Astrocyte (in vitro differentiated cells and primary cell): ENCODE measurements around the gene FAM83F. TPM values are rescaled to one million over a fixed set of nuclear protein-coding genes. Genes with fewer than 3 reads are reported as not detected.

Experiments
- DNase-seq: peaks from one replicate; pipeline ENCODE4 v3.0.0-alpha.2; 2010; ENCODE audit warnings: low read depth
- FAIRE-seq: peaks from 2 replicates; lab custom pipeline; 2011; peaks lifted over from hg19 to GRCh38; lab: Jason Lieb, UNC
- H2AFZ ChIP-seq: 2 replicates; pipeline ENCODE4 v1.6.0; 2012; ENCODE audit warnings: low read depth, low read length, inconsistent platforms
- H3K27ac ChIP-seq: 2 replicates; pipeline ENCODE4 v1.5.1; 2011; ENCODE audit warnings: low read depth, low read length, inconsistent platforms
- H3K27me3 ChIP-seq: 2 replicates; pipeline ENCODE4 v1.6.0; 2011; ENCODE audit warnings: low read length, inconsistent platforms; ENCODE audit not compliant: insufficient read depth
- H3K36me3 ChIP-seq: 2 replicates; pipeline ENCODE4 v1.5.1; 2011; ENCODE audit warnings: low read length, inconsistent platforms; ENCODE audit not compliant: insufficient read depth
- H3K4me1 ChIP-seq: 2 replicates; pipeline ENCODE4 v1.5.1; 2011; ENCODE audit warnings: low read length, inconsistent platforms; ENCODE audit not compliant: insufficient read depth
- H3K4me2 ChIP-seq: 2 replicates; pipeline ENCODE4 v1.6.0; 2012; ENCODE audit warnings: low read length, inconsistent platforms
- H3K4me3 ChIP-seq: 2 replicates; pipeline ENCODE4 v1.5.1; 2011; ENCODE audit warnings: low read depth, mild to moderate bottlenecking, low read length, inconsistent platforms; ENCODE audit not compliant: insufficient read depth
- H3K79me2 ChIP-seq: 2 replicates; pipeline ENCODE4 v1.6.0; 2012; ENCODE audit warnings: mild to moderate bottlenecking, low read length, inconsistent platforms; ENCODE audit not compliant: insufficient read depth
- H3K9ac ChIP-seq: 2 replicates; pipeline ENCODE4 v1.6.0; 2012; ENCODE audit warnings: mild to moderate bottlenecking, low read length, inconsistent platforms
- H3K9me3 ChIP-seq: 2 replicates; pipeline ENCODE4 v1.5.1; 2012; ENCODE audit warnings: low read depth, mild to moderate bottlenecking, low read length, inconsistent platforms; ENCODE audit not compliant: insufficient read depth
- H4K20me1 ChIP-seq: 2 replicates; pipeline ENCODE4 v1.6.0; 2012; ENCODE audit warnings: low read length, inconsistent platforms; ENCODE audit not compliant: insufficient read depth
- H3K27ac Mint-ChIP-seq: one replicate; pipeline ENCODE4 v1.8.0; 2021; ENCODE audit warnings: mild to moderate bottlenecking, mixed read lengths; ENCODE audit not compliant: unreplicated experiment
- H3K27me3 Mint-ChIP-seq: one replicate; pipeline ENCODE4 v1.8.0; 2021; ENCODE audit warnings: low read depth, mixed read lengths; ENCODE audit not compliant: unreplicated experiment
- H3K36me3 Mint-ChIP-seq: one replicate; pipeline ENCODE4 v1.8.0; 2021; ENCODE audit warnings: low read depth, mixed read lengths; ENCODE audit not compliant: unreplicated experiment
- H3K4me1 Mint-ChIP-seq: one replicate; pipeline ENCODE4 v1.8.0; 2021; ENCODE audit warnings: low read depth, mixed read lengths; ENCODE audit not compliant: unreplicated experiment
- H3K4me3 Mint-ChIP-seq: one replicate; pipeline ENCODE4 v1.8.0; 2021; ENCODE audit warnings: mild to moderate bottlenecking, moderate library complexity, mixed read lengths; ENCODE audit not compliant: unreplicated experiment
- H3K9me3 Mint-ChIP-seq: one replicate; pipeline ENCODE4 v1.8.0; 2021; ENCODE audit warnings: mild to moderate bottlenecking, mixed read lengths; ENCODE audit not compliant: unreplicated experiment
- EZH2 ChIP-seq: IDR thresholded peaks from 2 replicates; pipeline ENCODE4 v1.6.1; 2012; ENCODE audit warnings: mild to moderate bottlenecking, low read length, inconsistent platforms; ENCODE audit not compliant: insufficient read depth
- total RNA-seq: library from RNA; stranded (reverse); gene quantifications from 2 replicates; pipeline ENCODE4 v1.2.1, GENCODE V29; 2021
- TF ChIP-seq, protein P1 (sequence below): IDR thresholded peaks from 2 replicates; pipeline ENCODE4 v1.5.1; 2011; ENCODE audit warnings: low read depth, mild to moderate bottlenecking, inconsistent platforms, low read length, moderate library complexity; ENCODE audit not compliant: insufficient read depth

Gene FAM83F
- total RNA-seq, 1 donor from 2014 or later = 0.79 TPM

DNA sequence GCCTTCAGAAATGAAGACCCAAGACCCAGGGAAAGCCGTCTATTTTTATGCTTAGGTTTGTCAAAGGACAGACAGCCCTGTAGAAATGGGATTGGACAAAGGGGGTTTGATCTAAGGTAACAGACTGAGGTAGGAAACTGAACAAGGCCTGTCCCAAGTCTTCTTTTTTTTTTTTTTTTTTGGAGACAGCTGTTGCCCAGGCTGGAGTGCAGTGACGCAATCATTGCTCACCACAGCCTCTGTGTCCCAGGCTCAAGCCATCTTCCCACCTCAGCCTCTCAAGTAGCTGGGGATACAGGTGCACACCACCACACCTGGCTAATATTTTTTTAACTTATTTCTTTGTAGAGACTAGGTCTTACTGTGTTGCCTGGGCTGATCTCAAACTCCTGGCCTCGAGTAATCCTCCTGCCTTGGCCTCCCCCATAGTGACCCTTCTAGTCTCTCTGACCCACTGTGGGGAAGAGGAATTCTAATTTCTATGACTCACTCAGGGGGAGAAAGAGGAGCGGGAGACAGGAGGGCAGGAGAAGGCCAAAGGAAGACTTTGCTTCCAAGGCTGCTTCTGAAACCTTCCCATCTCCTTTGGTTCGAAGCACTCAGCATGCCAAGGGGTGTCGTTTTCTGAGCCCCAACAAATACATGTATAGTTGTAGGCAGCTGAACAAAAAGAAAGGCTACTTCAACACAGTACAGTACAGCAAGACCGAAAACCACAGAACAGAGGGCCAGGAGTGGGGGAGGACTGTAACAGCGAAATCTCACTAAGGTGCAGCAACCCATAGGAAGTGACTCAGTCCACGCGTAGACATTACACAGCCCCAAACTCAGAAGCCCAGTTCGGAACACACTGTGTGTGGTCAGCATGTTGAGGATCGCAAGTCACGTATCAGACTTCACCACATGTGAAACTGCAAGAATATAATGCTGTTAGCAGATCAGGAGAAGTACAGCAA is 33.7 kb upstream of the FAM83F start:
- Histone ChIP-seq H3K27ac (peak overlapping the region; percentile 89), H3K9ac (peak overlapping the region; percentile 57), H3K4me1 (peaks cover 36% of the 10 kb centered on the region), H3K36me3 (no peaks in the 10 kb centered on the region), H3K79me2 (no peaks in the 10 kb centered on the region), H3K27me3 (no peaks in the 10 kb centered on the region), H2AFZ (peak overlapping the region; percentile 51), H3K9me3 (no peaks in the 10 kb centered on the region), H3K4me3 (peak overlapping the region; percentile 17), H4K20me1 (no peaks in the 10 kb centered on the region), H3K4me2 (peak overlapping the region; percentile 77)
- peaks cover 46% of the 10 kb centered on the region for H3K4me1 Mint-ChIP-seq
- H3K27me3 Mint-ChIP-seq = peaks cover 7% of the 10 kb centered on the region
- peaks cover 4% of the 10 kb centered on the region for H3K9me3 Mint-ChIP-seq
- peak; percentile 99 for DNase-seq
- H3K27ac Mint-ChIP-seq = peak overlapping the region; percentile 99
- peaks cover 3% of the 10 kb centered on the region for H3K36me3 Mint-ChIP-seq
- TF ChIP-seq, protein P1, sequence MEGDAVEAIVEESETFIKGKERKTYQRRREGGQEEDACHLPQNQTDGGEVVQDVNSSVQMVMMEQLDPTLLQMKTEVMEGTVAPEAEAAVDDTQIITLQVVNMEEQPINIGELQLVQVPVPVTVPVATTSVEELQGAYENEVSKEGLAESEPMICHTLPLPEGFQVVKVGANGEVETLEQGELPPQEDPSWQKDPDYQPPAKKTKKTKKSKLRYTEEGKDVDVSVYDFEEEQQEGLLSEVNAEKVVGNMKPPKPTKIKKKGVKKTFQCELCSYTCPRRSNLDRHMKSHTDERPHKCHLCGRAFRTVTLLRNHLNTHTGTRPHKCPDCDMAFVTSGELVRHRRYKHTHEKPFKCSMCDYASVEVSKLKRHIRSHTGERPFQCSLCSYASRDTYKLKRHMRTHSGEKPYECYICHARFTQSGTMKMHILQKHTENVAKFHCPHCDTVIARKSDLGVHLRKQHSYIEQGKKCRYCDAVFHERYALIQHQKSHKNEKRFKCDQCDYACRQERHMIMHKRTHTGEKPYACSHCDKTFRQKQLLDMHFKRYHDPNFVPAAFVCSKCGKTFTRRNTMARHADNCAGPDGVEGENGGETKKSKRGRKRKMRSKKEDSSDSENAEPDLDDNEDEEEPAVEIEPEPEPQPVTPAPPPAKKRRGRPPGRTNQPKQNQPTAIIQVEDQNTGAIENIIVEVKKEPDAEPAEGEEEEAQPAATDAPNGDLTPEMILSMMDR = no peak
- no peak for TF ChIP-seq EZH2
- peak overlapping the region; percentile 13 for H3K4me3 Mint-ChIP-seq
- FAIRE-seq = peak; percentile 92

DNA sequence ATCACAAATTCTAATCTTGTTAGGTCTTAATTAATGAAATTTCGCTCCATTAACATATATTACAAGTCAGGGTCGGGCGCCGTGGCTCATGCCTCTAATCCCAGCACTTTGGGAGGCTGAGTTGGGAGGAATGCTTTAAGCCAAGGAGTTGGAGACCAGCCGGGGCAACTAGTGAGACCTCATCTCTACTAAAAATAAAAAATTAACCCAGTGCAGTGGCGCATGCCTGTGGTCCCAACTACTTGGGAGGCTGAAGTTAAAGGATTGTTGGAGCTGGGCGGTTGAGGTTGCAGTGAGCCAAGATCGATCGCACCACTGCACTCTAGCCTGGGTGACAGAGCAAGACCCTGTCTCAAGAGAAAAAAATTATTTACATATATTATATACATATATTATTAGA is 32.7 kb upstream of the FAM83F start:
- no peak overlapping the region for H3K4me3 ChIP-seq
- peak overlapping the region; percentile 99 for H3K27ac Mint-ChIP-seq
- FAIRE-seq (no peak), DNase-seq (peak; percentile 45)
- peak overlapping the region; percentile 89 for H3K27ac ChIP-seq
- H3K79me2 ChIP-seq = no peaks in the 10 kb centered on the region
- no peaks in the 10 kb centered on the region for H3K36me3 ChIP-seq
- peak overlapping the region; percentile 77 for H3K4me2 ChIP-seq
- H3K9me3 Mint-ChIP-seq = peaks cover 4% of the 10 kb centered on the region
- no peaks in the 10 kb centered on the region for H3K27me3 ChIP-seq
- H2AFZ ChIP-seq = no peak overlapping the region
- H3K27me3 Mint-ChIP-seq = peaks cover 7% of the 10 kb centered on the region
- H3K4me1 ChIP-seq = peaks cover 45% of the 10 kb centered on the region
- H4K20me1 ChIP-seq = no peaks in the 10 kb centered on the region
- H3K4me1 Mint-ChIP-seq = peaks cover 48% of the 10 kb centered on the region
- no peaks in the 10 kb centered on the region for H3K9me3 ChIP-seq
- peak overlapping the region; percentile 13 for H3K4me3 Mint-ChIP-seq
- peak overlapping the region; percentile 57 for H3K9ac ChIP-seq
- TF ChIP-seq, protein P1 = no peak
- no peak for TF ChIP-seq EZH2
- H3K36me3 Mint-ChIP-seq = peaks cover 3% of the 10 kb centered on the region

DNA sequence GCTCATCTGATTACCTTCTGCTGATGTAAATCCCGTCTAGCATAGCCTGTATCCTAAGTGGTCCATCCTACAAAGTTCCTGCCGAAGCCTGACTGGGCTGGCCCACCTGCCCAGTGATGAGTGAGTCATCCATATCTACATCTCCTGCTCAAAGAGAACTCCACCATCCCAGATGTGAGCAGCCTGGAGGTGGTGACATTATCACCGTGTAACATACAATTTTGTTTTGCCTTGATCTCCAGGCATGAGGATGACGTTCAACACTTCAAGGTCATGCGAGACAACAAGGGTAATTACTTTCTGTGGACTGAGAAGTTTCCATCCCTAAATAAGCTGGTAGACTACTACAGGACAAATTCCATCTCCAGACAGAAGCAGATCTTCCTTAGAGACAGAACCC is 29.0 kb upstream of the FAM83F start:
- Histone ChIP-seq H3K9me3 (no peaks in the 10 kb centered on the region), H3K9ac (no peak overlapping the region), H2AFZ (no peak overlapping the region), H3K4me3 (no peak overlapping the region), H3K79me2 (no peaks in the 10 kb centered on the region), H3K4me2 (no peak overlapping the region), H3K36me3 (no peaks in the 10 kb centered on the region), H3K27me3 (no peaks in the 10 kb centered on the region), H3K4me1 (peaks cover 42% of the 10 kb centered on the region), H3K27ac (no peak overlapping the region), H4K20me1 (no peaks in the 10 kb centered on the region)
- TF ChIP-seq EZH2 = no peak
- TF ChIP-seq, protein P1 = no peak
- peaks cover 3% of the 10 kb centered on the region for H3K36me3 Mint-ChIP-seq
- H3K27me3 Mint-ChIP-seq = peaks cover 9% of the 10 kb centered on the region
- no peak for DNase-seq
- peaks cover 4% of the 10 kb centered on the region for H3K9me3 Mint-ChIP-seq
- peaks cover 32% of the 10 kb centered on the region for H3K4me1 Mint-ChIP-seq
- H3K27ac Mint-ChIP-seq = peak overlapping the region; percentile 14
- H3K4me3 Mint-ChIP-seq = no peak overlapping the region
- FAIRE-seq = no peak
